A549 (cell line): ENCODE results near the gene GRHL3.

Experiments
- CBX2 ChIP-seq: fragments of 200-600 bp; sonication (generic); IDR thresholded peaks from 2 replicates; pipeline ENCODE4 v1.6.1; 2016; ENCODE audit warnings: low read depth, mild to moderate bottlenecking, borderline replicate concordance
- CEBPB ChIP-seq, 2 experiments: fragments of >200 bp in 1 of 2; sonication (Bioruptor Twin) in 1 of 2; formaldehyde crosslinking in 1 of 2; IDR thresholded peaks; 2 replicates each; pipeline ENCODE4 v1.6.1; 2012 to 2016
- CTCF ChIP-seq: fragments of >200 bp; sonication (Bioruptor Twin); formaldehyde crosslinking; IDR thresholded peaks from 3 replicates; pipeline ENCODE4 v1.5.1; 2016
- NPAS2 ChIP-seq: fragments of 250-450 bp; sonication (Bioruptor Pico); IDR thresholded peaks from 2 replicates; pipeline ENCODE4 v1.8.0; 2022; ENCODE audit warnings: mild to moderate bottlenecking, moderate library complexity, borderline replicate concordance
- NR3C1 ChIP-seq: fragments of >200 bp; sonication (Bioruptor Twin); formaldehyde crosslinking; IDR thresholded peaks from 3 replicates; pipeline ENCODE4 v1.6.1; 2017
- POLR2A ChIP-seq: IDR thresholded peaks from 2 replicates; pipeline ENCODE4 v1.6.1; 2012; ENCODE audit warnings: mild to moderate bottlenecking, low read length
- REST ChIP-seq: fragments of 200-600 bp; sonication (generic); IDR thresholded peaks from 2 replicates; pipeline ENCODE4 v1.6.1; 2016; ENCODE audit warnings: antibody characterized with exemption, mild to moderate bottlenecking, moderate library complexity
- TF ChIP-seq, protein P1 (sequence below): fragments of 150-350 bp; IDR thresholded peaks from 2 replicates; pipeline ENCODE4 v1.6.1; 2014; ENCODE audit warnings: low read depth, mild to moderate bottlenecking, low read length

DNA sequence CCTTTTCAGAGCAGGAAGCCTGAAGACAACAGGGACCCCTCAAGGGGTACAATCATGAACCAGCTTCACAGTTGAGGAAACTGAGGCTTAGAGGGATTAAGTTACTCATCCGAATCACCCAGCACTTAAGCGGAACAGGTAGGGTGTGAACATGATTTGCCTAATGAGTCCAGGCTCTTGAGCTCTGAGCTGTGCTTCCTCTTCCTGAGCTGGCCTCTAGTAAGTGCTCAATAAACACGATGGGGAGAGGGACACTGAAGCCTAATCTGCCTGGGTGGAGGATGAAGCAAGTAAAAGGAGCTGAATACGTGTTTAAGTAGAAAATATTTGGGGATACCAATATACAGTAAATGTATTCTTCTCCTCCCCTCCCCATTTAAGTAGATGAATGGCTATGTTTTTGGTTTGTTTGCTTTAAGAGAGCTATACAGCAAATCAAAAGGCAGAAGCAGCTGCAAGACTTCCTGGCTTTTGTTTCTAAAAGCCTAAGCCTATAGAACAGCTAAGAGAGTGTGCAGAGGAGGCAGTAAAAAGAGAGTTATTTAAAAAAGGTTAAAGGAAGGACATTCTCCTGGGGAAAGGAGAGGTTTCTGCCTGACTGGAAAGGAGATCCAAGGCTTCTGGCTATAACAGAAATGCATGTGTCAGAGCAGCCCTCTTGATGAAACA lies 74.0 kb downstream of the GRHL3 start:
- TF ChIP-seq NR3C1 (no peak), REST (no peak), CTCF (no peak), NPAS2 (CRISPR knock-in tag) (no peak), CBX2 (no peak), POLR2A (no peak), CEBPB (IDR thresholded peaks at IDR 0.05) (no peak)
- TF ChIP-seq, protein P1, sequence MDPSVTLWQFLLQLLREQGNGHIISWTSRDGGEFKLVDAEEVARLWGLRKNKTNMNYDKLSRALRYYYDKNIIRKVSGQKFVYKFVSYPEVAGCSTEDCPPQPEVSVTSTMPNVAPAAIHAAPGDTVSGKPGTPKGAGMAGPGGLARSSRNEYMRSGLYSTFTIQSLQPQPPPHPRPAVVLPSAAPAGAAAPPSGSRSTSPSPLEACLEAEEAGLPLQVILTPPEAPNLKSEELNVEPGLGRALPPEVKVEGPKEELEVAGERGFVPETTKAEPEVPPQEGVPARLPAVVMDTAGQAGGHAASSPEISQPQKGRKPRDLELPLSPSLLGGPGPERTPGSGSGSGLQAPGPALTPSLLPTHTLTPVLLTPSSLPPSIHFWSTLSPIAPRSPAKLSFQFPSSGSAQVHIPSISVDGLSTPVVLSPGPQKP, result no peak
